HepG2 (cell line): Measurements from ENCODE around the gene TRIM7. TPM values are rescaled to one million over a fixed set of nuclear protein-coding genes. Genes with fewer than 3 reads are reported as not detected.

Source experiments
- ATAC-seq: fragments of 200-7000 bp; cut with Tn5 transposase; 3 replicates; pipeline ENCODE4 v1.9.1; 2020; ENCODE audit warnings: mild to moderate bottlenecking, moderate library complexity
- BruUV-seq: library from RNA; stranded (reverse); fragments of 400-500 nt; replicated peaks from 2 replicates; lab custom pipeline; 2021; lab: Mats Ljungman, UMichigan
- CTCF ChIA-PET: fragments of 300-600 bp; formaldehyde crosslinking; extraction: SDS; loops from one replicate; lab custom pipeline; 2021; ENCODE audit warnings: low total read pairs, inconsistent platforms, low intra/inter-chr PET ratio; lab: Yijun Ruan, JAX
- POLR2A ChIA-PET: fragments of 350-600 bp; sonication (Branson Sonifier 250); formaldehyde crosslinking; loops from one replicate; lab custom pipeline; 2020; ENCODE audit warnings: antibody characterized with exemption, inconsistent platforms; lab: Yijun Ruan, JAX
- DNase-seq: peaks from one replicate; pipeline ENCODE4 v3.0.0-alpha.2; 2015; ENCODE audit warnings: low spot score
- FAIRE-seq: peaks from 3 replicates; lab custom pipeline; 2011; peaks lifted over from hg19 to GRCh38; lab: Jason Lieb, UNC
- H2AFZ ChIP-seq: one replicate; pipeline ENCODE4 v1.6.1; 2011; ENCODE audit warnings: low read length, inconsistent platforms
- H3K27ac ChIP-seq: fragments of 300-600 bp; 3 replicates; pipeline ENCODE4 v1.8.0; 2011; ENCODE audit warnings: mixed run types, mild to moderate bottlenecking, mixed read lengths, low read length, inconsistent platforms; ENCODE audit not compliant: insufficient read depth; ENCODE audit errors: extremely low read length
- H3K27me3 ChIP-seq, 2 experiments: fragments of 200-600 bp in 1 of 2; 2 replicates in 1 of 2; 3 replicates in 1 of 2; pipeline versions ENCODE4 v1.6.0 to v1.8.0; 2011; ENCODE audit warnings: low read length in 2 of 2, mild to moderate bottlenecking in 2 of 2, moderate library complexity in 2 of 2, inconsistent platforms in 1 of 2; ENCODE audit not compliant: insufficient read depth in 2 of 2, control insufficient read depth in 1 of 2
- H3K36me3 ChIP-seq, 2 experiments: fragments of 200-600 bp in 1 of 2; replicated peaks in 1 of 2; 2 replicates in 1 of 2; 3 replicates in 1 of 2; pipeline versions ENCODE4 v1.5.1 to v1.8.0; 2011; ENCODE audit warnings: low read length in 2 of 2, inconsistent platforms in 1 of 2; ENCODE audit not compliant: insufficient read depth in 2 of 2, control insufficient read depth in 1 of 2
- H3K4me1 ChIP-seq: 2 replicates; pipeline ENCODE4 v1.5.1; 2012; ENCODE audit warnings: low read length, inconsistent platforms; ENCODE audit not compliant: insufficient read depth
- H3K4me2 ChIP-seq: 2 replicates; pipeline ENCODE4 v1.6.0; 2011; ENCODE audit warnings: low read depth, low read length, inconsistent platforms
- H3K4me3 ChIP-seq, 3 experiments: fragments of 200-600 bp in 1 of 3; sonication (generic), shearing (Covaris generic) in 1 of 3; replicated peaks in 1 of 3; 2 replicates each; pipeline ENCODE4 v1.5.1; 2011 to 2016; ENCODE audit warnings: low read length in 3 of 3, inconsistent platforms in 2 of 3, low read depth in 2 of 3, mild to moderate bottlenecking in 2 of 3, control low read depth in 1 of 3, mixed read lengths in 1 of 3; ENCODE audit not compliant: insufficient read depth in 1 of 3
- H3K79me2 ChIP-seq: one replicate; pipeline ENCODE4 v1.6.1; 2011; ENCODE audit warnings: low read length, inconsistent platforms; ENCODE audit not compliant: insufficient read depth
- H3K9ac ChIP-seq: 2 replicates; pipeline ENCODE4 v1.6.0; 2011; ENCODE audit warnings: mild to moderate bottlenecking, low read depth, low read length, inconsistent platforms; ENCODE audit not compliant: insufficient read depth
- H3K9me3 ChIP-seq: 2 replicates; pipeline ENCODE4 v1.5.1; 2012; ENCODE audit warnings: mild to moderate bottlenecking, low read length
- H4K20me1 ChIP-seq: 2 replicates; pipeline ENCODE4 v1.6.0; 2011; ENCODE audit warnings: inconsistent platforms, mild to moderate bottlenecking, low read length, moderate library complexity; ENCODE audit not compliant: insufficient read depth
- KLF6 ChIP-seq: IDR thresholded peaks from 2 replicates; pipeline ENCODE4 v1.8.0; 2016; ENCODE audit warnings: missing biosample characterization, missing genetic modification reagents
- NBN ChIP-seq: fragments of 450-650 bp; conservative IDR thresholded peaks from 2 replicates; pipeline ENCODE4 v1.6.1; 2017
- NFIC ChIP-seq: IDR thresholded peaks from 2 replicates; pipeline ENCODE4 v1.6.1; 2012; ENCODE audit warnings: mild to moderate bottlenecking, low read length, inconsistent platforms
- TARDBP ChIP-seq: sonication (generic); formaldehyde crosslinking; IDR thresholded peaks from 2 replicates; pipeline ENCODE4 v1.8.0; 2022; ENCODE audit warnings: mild to moderate bottlenecking, missing genetic modification reagents
- ZBTB38 ChIP-seq: sonication (generic); formaldehyde crosslinking; IDR thresholded peaks from 2 replicates; pipeline ENCODE4 v1.5.1; 2020; ENCODE audit warnings: mild to moderate bottlenecking, missing genetic modification reagents
- ZFX ChIP-seq: sonication (generic); formaldehyde crosslinking; IDR thresholded peaks from 2 replicates; pipeline ENCODE4 v1.4.0; 2020; ENCODE audit warnings: mild to moderate bottlenecking, low read depth, missing genetic modification reagents, moderate library complexity
- ZNF629 ChIP-seq: sonication (generic); formaldehyde crosslinking; conservative IDR thresholded peaks from 2 replicates; pipeline ENCODE4 v1.5.0; 2020; ENCODE audit warnings: missing genetic modification reagents
- ZNF761 ChIP-seq: sonication (generic); formaldehyde crosslinking; conservative IDR thresholded peaks from 2 replicates; pipeline ENCODE4 v1.4.0; 2020; ENCODE audit warnings: mild to moderate bottlenecking, missing genetic modification reagents
- WGBS: methylation state at CpG from one replicate; pipeline ENCODE4 v1.1.6; 2017; ENCODE audit warnings: low lambda C conversion rate; 5-methylcytosine and 5-hydroxymethylcytosine counted together
- in situ Hi-C: cut with HindIII; loops from 2 replicates; pipeline ENCODE4 v1.10.0; 2017; ENCODE audit warnings: low pct_unique_long_range_greater_than_20kb; ENCODE audit not compliant: extremely low pct_ligation_motif_present
- intact Hi-C: fragments of 100-400 bp; cut with micrococcal nuclease; formaldehyde crosslinking; loops from one replicate; pipeline ENCODE4 v1.10.0; 2022; ENCODE audit not compliant: unreplicated experiment
- polyA plus RNA-seq, 8 experiments: library from polyadenylated mRNA; depleted of rRNA in 3 of 8; stranded (reverse) in 7 of 8; unstranded in 1 of 8; fragments of >200 nt; fragmentation: Illumina TruSeq in 4 of 8; extraction: Trizol in 4 of 8; gene quantifications; 2 replicates each; pipeline versions ENCODE4 v1.2.1 to v1.2.3, GENCODE V29; 2011 to 2016; ENCODE audit warnings: low read depth in 4 of 8, missing spikeins in 1 of 8, mixed read lengths in 1 of 8; ENCODE audit not compliant: insufficient read depth in 1 of 8
- total RNA-seq, 5 experiments: library from RNA; depleted of rRNA; stranded (reverse); fragments of >200 nt; fragmentation: Illumina TruSeq; extraction: Trizol; gene quantifications; 2 replicates each; pipeline ENCODE4 v1.2.3, GENCODE V29; 2016; ENCODE audit warnings: low read depth in 1 of 5
- TF ChIP-seq, protein P1 (sequence below): sonication (generic); formaldehyde crosslinking; IDR thresholded peaks from 2 replicates; pipeline ENCODE4 v1.4.0; 2020; ENCODE audit warnings: missing genetic modification reagents, low read depth, mild to moderate bottlenecking, borderline replicate concordance

TRIM7 gene
- total and polyA plus RNA-seq, 2 of the 13 experiments (the other 11 are each of a cell fraction or from before 2014, with no cell fraction given), result 0.13 TPM; not detected in 1

DNA sequence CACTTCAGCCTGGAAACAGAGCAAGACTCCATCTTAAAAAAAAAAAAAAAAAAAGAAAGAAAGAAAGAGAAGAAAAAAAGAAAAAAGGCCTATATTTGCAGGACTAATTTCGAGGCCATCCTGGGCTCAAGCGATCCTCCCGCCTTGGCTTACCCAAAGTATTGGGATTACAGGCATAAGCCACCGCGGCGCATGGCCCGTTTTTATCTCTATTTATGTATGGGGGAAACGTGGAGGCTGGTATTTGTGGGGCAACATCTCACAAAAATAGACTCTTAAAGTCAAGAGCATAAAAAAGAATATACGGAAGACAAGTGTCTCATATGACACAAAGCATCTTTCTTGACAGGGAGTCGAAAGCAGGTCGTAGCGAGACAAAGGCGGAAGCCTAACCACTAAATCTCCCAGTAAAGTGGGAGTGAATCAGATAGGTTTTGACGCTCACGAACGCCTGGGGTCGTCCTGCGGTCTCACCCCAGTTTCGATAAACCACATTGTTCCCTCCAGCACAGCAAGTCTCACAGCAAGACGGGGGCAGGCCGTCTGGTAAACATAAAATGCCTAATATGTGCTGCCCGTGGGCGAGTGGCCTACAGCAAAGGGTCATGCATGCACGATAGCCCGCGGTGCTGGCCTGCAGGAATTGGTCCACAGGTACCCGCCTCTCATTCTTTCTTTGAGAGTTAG, 16.3 kb upstream of the TRIM7 start (continued):
- TF ChIP-seq NFIC, result no peak
- peak; percentile 21; the same call in 1 of the 2 replicates for TF ChIP-seq ZFX (CRISPR knock-in tag)
- no peak for TF ChIP-seq KLF6 (CRISPR knock-in tag)
- peak; percentile 92 for TF ChIP-seq ZBTB38 (CRISPR knock-in tag)
- TF ChIP-seq TARDBP (CRISPR knock-in tag), result no peak
- TF ChIP-seq ZNF761 (CRISPR knock-in tag), result no peak

DNA sequence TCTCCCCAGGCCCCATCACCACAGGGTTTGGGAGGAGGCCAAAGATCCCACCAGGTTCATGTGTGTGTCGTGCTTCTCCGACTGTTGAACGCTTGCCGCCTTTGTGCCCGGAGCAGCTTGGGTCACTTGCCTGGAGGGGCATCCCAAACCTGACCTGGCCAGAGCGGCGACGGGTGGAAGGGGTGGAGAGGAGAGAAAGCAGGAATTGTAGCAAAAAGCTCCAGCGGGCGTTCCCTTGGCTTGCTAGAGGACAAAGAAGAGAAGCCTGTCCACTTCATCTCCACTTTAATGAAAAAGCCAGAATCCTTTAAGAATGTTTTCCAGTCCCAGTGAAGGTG, 15.2 kb upstream of the TRIM7 start:
- Histone ChIP-seq H3K27ac (no peak overlapping the region), H3K4me2 (peak overlapping the region; percentile 41; the same call in 1 of the 2 replicates), H3K79me2 (peaks cover 12% of the 10 kb centered on the region), H3K27me3 (no peaks in the 10 kb centered on the region; a peak in 2 of 5 replicates), H3K36me3 (no peaks in the 10 kb centered on the region; a peak in 1 of 5 replicates), H3K9ac (no peak overlapping the region), H2AFZ (no peak overlapping the region), H4K20me1 (no peaks in the 10 kb centered on the region), H3K9me3 (no peaks in the 10 kb centered on the region), H3K4me1 (peaks cover 47% of the 10 kb centered on the region), H3K4me3 (peak overlapping the region in 1 of 3 experiments; percentile 7; a peak in 1 of 6 replicates)
- DNase-seq (no peak), ATAC-seq (no peak), FAIRE-seq (no peak)
- in situ Hi-C loops, result loop anchor here (5.0 kb wide), 1 partner anchor 33 kb away; no protein-coding TSS in a partner anchor
- TF ChIP-seq NBN (no peak), ZNF629 (CRISPR knock-in tag) (no peak)
- TF ChIP-seq, protein P1, sequence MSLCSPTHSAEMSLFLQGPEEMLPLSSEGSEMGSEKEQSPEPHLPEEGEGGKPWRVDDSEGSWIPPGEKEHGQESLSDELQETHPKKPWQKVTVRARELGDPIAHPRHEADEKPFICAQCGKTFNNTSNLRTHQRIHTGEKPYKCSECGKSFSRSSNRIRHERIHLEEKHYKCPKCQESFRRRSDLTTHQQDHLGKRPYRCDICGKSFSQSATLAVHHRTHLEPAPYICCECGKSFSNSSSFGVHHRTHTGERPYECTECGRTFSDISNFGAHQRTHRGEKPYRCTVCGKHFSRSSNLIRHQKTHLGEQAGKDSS, result no peak
- 67% methylated on average over 10 of the region's 10 CpGs for WGBS
- no TSS peak for BruUV-seq
- CTCF ChIA-PET, result no interaction called here
- intact Hi-C loops, result no loop called here
- POLR2A ChIA-PET, result no interaction called here
